NCI-H187 treated with DMSO at 0.1 percent for 48 hours (cell line): ENCODE measurements around the gene ZBED4.

Experiments used
- DNase-seq: peaks from one replicate; lab custom pipeline; 2025; lab: John Stamatoyannopoulos, UW

ZBED4 gene

DNA sequence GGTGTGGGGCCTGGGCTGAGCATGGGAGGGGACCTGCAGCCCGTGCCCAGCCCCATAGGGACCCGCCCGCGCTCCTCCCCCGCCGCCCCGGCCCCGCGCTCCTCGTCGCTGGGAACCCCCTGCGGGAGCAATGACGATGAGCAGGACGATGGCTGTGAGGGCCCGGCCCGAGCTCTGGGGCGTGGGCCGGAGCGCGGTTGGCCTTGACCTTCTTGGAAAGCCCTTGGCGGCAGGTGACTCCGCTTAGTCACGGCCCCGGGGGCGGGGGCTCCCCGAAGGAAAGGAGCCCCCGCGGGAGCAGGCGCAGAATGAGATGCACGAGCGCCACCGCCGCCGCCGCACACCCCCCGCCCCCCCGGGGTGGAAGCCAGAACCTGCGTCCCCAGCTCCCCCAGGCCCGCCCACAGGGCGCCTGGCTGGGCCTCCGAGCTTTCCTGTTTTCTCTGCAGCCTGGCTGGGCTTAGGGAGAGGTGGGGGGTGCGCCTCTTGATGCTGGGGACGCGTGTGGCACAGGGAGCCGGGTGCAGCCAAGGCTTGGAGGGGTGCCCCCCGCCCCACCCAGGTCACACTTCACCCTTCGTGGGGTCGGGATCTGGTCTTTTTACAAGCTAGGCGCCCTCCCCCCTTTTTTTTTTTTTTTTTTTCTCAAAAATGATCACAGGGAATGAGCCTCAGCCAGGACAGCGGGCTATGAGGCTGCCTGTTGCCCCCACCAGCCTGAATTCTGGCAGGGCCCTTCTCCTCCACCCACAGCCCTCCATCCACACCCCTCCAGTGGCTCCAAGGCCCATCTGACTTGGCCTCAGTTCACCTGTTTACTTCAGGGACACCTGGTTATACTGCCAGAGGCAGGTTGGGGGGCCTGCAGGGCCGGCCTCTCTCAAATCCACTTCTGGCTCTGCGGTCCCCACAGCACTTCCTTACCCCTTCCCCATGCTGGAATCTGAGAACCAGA is 82.7 kb downstream of the ZBED4 start:
- DNase-seq, result no peak

DNA sequence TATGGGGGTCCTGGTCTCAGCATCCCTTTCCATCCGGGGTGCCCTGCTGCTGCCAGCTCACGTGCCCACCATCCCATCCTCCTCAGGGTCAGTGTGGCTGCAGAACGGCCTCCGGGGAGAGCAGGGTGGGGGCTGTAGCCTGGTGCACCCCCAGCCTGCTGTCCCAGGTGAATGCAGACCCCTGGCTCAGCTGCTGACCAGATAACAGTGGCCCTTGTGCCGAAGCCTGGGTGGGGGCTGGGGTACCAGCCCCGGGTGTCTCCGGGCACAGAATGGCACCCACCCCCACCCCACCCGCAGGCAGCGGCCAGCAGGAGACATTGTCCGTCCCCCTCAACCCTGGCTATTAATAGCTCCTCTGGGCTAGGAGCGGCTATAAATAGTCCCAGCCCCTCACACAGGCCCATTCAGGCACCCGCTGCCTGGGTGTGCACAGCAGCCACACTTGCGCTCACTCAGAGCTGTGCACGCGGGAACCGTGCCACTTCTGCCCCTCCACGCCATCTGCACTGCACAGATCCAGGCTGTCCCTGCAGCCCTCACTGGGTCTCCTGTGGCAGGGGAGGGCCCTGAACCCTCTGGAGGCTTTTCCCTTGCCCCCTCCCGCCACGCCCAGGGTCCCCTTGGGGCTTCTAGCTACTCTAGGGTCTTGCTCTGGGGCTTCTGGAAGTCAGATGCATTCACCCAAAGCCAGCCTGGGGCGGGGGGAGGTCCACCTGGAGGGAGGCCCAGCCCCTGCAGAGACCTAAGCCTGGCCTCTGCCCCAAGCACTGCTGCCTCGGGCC is 83.5 kb downstream of the ZBED4 start:
- no peak for DNase-seq

DNA sequence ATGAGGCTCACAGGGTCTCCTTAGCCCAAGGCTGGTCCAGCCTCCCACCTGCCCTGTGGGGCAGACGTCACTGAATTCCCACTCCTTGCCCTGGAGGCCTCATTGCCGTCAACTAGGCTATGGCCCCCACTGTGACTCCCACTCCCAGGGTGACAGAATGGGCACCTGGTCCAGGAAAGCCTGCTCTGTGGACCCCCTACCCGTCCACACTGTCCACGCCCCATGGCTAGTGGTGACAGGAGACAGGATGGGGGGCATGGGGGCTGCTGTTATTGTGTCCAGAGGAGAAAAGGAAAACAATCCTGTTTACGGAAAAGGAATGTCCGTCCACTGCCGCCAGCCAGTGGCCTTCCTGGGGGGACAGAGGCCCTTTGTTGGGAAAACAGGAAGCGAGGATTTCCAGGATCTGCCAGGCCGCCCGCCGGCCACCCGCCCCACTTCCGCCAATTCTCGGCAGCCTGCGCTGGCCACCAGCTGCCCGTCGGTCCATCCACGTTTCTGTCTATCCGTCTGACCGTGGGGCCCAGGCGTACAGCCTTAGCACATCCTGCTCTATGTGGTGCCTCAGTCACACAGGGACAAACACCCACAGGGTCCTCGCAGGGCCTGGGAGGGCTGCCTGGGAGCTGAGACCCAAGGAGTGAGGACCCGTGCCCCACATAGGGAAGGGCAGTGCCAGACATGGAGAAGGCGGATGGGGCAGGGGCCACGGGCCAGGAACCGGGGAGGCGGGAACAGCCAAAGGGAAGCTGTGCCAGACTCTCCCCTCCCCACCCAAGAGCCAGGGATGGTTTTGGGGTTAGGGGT is 84.3 kb downstream of the ZBED4 start:
- DNase-seq, result no peak

DNA sequence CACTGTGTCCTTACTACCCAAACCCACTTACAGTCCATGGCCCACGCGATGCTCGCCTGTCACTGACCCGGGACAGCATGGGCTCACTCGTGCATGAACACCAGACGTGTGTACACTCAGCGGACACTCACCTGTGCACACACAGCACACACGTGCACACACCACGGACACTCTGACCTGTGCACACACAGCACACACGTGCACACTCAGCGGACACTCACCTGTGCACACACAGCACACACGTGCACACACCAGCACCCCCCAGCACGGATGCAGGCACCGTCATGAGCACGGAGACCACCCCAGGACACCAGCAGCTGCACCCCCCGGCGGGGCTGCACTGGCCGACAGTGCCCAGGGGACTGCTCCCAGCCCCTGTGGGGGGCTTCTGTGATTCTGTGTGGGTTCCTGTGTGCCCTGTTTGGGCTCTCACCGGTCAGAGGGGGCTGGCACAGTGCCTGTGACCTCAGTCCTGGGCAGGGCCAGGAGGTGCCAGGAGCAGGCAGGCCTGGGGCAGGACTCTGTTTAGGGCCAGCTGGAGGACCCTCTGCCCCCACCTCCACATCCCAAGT is 85.0 kb downstream of the ZBED4 start:
- no peak for DNase-seq
